HepG2 (cell line): ENCODE measurements around the gene MXRA8. TPM values are rescaled to one million over a fixed set of nuclear protein-coding genes. Genes with fewer than 3 reads are reported as not detected.
A peak's percentile ranks its signal among the peaks of the same experiment; 100 is the strongest.

Source experiments
- BRD4 ChIP-seq: sonication (generic); formaldehyde crosslinking; IDR thresholded peaks from 2 replicates; pipeline ENCODE4 v1.4.0; 2020; ENCODE audit warnings: missing genetic modification reagents
- FOSL1 ChIP-seq: sonication (generic); formaldehyde crosslinking; IDR thresholded peaks from 2 replicates; pipeline ENCODE4 v1.9.0; 2021; ENCODE audit warnings: missing genetic modification reagents, borderline replicate concordance
- GABPA ChIP-seq, 2 experiments: IDR thresholded peaks; 2 replicates each; pipeline ENCODE4 v1.6.1; 2011 to 2016; ENCODE audit warnings: low read depth in 2 of 2, low read length in 1 of 2, missing biosample characterization in 1 of 2, missing genetic modification characterization in 1 of 2
- HNF4G ChIP-seq, 2 experiments: sonication (generic) in 1 of 2; formaldehyde crosslinking in 1 of 2; IDR thresholded peaks; 2 replicates each; pipeline versions ENCODE4 v1.4.0 to v1.6.1; 2011 to 2020; ENCODE audit warnings: borderline replicate concordance in 2 of 2, low read depth in 2 of 2, mild to moderate bottlenecking in 2 of 2, low read length in 1 of 2, missing genetic modification reagents in 1 of 2, moderate library complexity in 1 of 2
- ISX ChIP-seq: sonication (generic); formaldehyde crosslinking; conservative IDR thresholded peaks from 2 replicates; pipeline ENCODE4 v1.5.0; 2020; ENCODE audit warnings: missing genetic modification reagents
- KAT2B ChIP-seq: fragments of 150-350 bp; IDR thresholded peaks from 2 replicates; pipeline ENCODE4 v1.6.1; 2014; ENCODE audit warnings: low read depth, low read length, borderline replicate concordance
- NFE2 ChIP-seq: sonication (generic); formaldehyde crosslinking; IDR thresholded peaks from 2 replicates; pipeline ENCODE4 v1.4.0; 2020; ENCODE audit warnings: missing genetic modification reagents
- RXRA ChIP-seq: sonication (generic); formaldehyde crosslinking; IDR thresholded peaks from 2 replicates; pipeline ENCODE4 v1.5.1; 2020; ENCODE audit warnings: missing genetic modification reagents
- SALL2 ChIP-seq: sonication (generic); formaldehyde crosslinking; IDR thresholded peaks from 2 replicates; pipeline ENCODE4 v1.8.1; 2023; ENCODE audit warnings: mild to moderate bottlenecking, missing genetic modification reagents, inconsistent platforms
- SRF ChIP-seq: IDR thresholded peaks from 2 replicates; pipeline ENCODE4 v1.6.1; 2011; ENCODE audit warnings: mild to moderate bottlenecking, low read depth, low read length, moderate library complexity
- SYNCRIP ChIP-seq: fragments of 200-400 bp; formaldehyde crosslinking; IDR thresholded peaks from 2 replicates; pipeline ENCODE4 v1.6.1; 2018; ENCODE audit warnings: mild to moderate bottlenecking, low read depth, low read length; ENCODE audit not compliant: insufficient read depth
- ZNF24 ChIP-seq: fragments of 450-650 bp; IDR thresholded peaks from 2 replicates; pipeline ENCODE4 v1.6.1; 2017; ENCODE audit warnings: antibody characterized with exemption, mild to moderate bottlenecking
- ZNF572 ChIP-seq: sonication (generic); formaldehyde crosslinking; IDR thresholded peaks from 2 replicates; pipeline ENCODE4 v1.5.1; 2020; ENCODE audit warnings: mild to moderate bottlenecking, missing genetic modification reagents
- ZNF577 ChIP-seq: sonication (generic); formaldehyde crosslinking; IDR thresholded peaks from 2 replicates; pipeline ENCODE4 v1.4.0; 2020; ENCODE audit warnings: mild to moderate bottlenecking, low read depth, missing genetic modification reagents, borderline replicate concordance
- ZNF713 ChIP-seq: sonication (generic); formaldehyde crosslinking; IDR thresholded peaks from 2 replicates; pipeline ENCODE4 v1.4.0; 2020; ENCODE audit warnings: mild to moderate bottlenecking, missing genetic modification reagents
- polyA plus RNA-seq, 8 experiments: library from polyadenylated mRNA; depleted of rRNA in 3 of 8; stranded (reverse) in 7 of 8; unstranded in 1 of 8; fragments of >200 nt; fragmentation: Illumina TruSeq in 4 of 8; extraction: Trizol in 4 of 8; gene quantifications; 2 replicates each; pipeline versions ENCODE4 v1.2.1 to v1.2.3, GENCODE V29; 2011 to 2016; ENCODE audit warnings: low read depth in 4 of 8, missing spikeins in 1 of 8, mixed read lengths in 1 of 8; ENCODE audit not compliant: insufficient read depth in 1 of 8
- total RNA-seq, 5 experiments: library from RNA; depleted of rRNA; stranded (reverse); fragments of >200 nt; fragmentation: Illumina TruSeq; extraction: Trizol; gene quantifications; 2 replicates each; pipeline ENCODE4 v1.2.3, GENCODE V29; 2016; ENCODE audit warnings: low read depth in 1 of 5
- TF ChIP-seq, protein P1 (sequence below): sonication (generic); formaldehyde crosslinking; IDR thresholded peaks from 2 replicates; pipeline ENCODE4 v1.5.1; 2020; ENCODE audit warnings: missing genetic modification reagents, mild to moderate bottlenecking, borderline replicate concordance
- TF ChIP-seq, protein P2 (sequence below): IDR thresholded peaks from 2 replicates; pipeline ENCODE4 v1.6.1; 2016; ENCODE audit warnings: missing genetic modification reagents, missing compliant biosample characterization
- TF ChIP-seq, protein P3 (sequence below): sonication (generic); formaldehyde crosslinking; IDR thresholded peaks from 2 replicates; pipeline ENCODE4 v1.4.0; 2020; ENCODE audit warnings: mild to moderate bottlenecking, low read depth, missing genetic modification reagents
- TF ChIP-seq, protein P4 (sequence below): sonication (generic); formaldehyde crosslinking; IDR thresholded peaks from 2 replicates; pipeline ENCODE4 v1.8.0; 2022; ENCODE audit warnings: mild to moderate bottlenecking, missing genetic modification reagents, moderate library complexity
- TF ChIP-seq, protein P5 (sequence below): sonication (generic); formaldehyde crosslinking; IDR thresholded peaks from 2 replicates; pipeline ENCODE4 v1.5.0; 2020; ENCODE audit warnings: mild to moderate bottlenecking, missing genetic modification reagents, borderline replicate concordance

Gene MXRA8
- total and polyA plus RNA-seq, 2 of the 13 experiments (the other 11 are each of a cell fraction or from before 2014, with no cell fraction given): 19.8 to 44.8 TPM

DNA sequence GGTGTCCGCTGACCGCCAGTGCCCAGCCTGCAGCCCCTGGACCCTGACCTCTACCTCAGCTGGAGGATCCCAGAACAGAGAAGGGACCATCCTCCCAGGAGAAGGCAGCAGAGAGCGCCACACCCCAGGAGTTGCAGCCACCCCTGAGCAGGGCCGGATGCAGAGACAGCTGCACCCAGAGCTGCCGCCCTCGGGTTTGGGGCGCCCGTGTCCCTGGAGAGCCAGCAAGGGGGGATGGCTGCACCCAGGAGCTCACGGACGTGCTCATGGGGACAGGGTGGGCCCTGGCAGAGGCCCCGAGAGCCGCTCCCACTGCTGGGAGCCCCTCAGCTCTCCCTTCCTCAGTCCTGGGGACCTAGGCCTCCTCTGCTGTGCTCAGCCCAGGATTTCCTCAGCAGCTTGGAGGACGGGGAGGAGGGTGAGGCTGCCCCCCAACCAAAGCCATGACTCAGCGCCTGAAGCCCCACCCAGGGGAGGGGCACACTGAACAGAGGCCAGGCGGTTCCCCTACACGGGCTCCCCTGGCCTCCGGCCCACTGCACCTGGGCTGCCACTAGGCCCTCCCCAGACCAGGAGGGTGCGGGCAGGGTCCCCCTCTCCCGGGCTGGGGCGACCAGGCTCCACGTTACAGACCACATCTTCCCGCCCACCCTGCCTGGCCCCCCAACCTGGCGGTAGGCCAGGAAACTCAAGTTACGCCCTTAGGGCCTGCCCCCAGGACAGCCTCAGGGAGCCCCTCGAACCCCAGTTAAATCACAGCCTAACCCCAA, 52.9 kb downstream of the MXRA8 start (continued):
- TF ChIP-seq FOSL1 (CRISPR knock-in tag) (peak; percentile 67; the same call in 1 of the 2 replicates), RXRA (CRISPR knock-in tag) (0 out of 2 replicates have a peak, but pooled peaks have one; percentile 11), BRD4 (CRISPR knock-in tag) (peak; percentile 23; the same call in 1 of the 2 replicates), SALL2 (no peak; the same call in 1 of the 2 replicates), ZNF577 (CRISPR knock-in tag) (no peak), ZNF572 (CRISPR knock-in tag) (peak; percentile 46; the same call in 1 of the 2 replicates), GABPA (IDR thresholded peaks at IDR 0.05; ENCODE audit: low read depth, low read length) (no peak), GABPA (CRISPR knock-in tag; IDR thresholded peaks at IDR 0.05; ENCODE audit: low read depth) (no peak), SRF (no peak), SYNCRIP (no peak), NFE2 (CRISPR knock-in tag) (peak; percentile 77; the same call in 1 of the 2 replicates), HNF4G (IDR thresholded peaks at IDR 0.05; ENCODE audit: borderline replicate concordance, low read depth, low read length) (no peak), HNF4G (CRISPR knock-in tag; IDR thresholded peaks at IDR 0.05; ENCODE audit: borderline replicate concordance, low read depth) (no peak), ZNF24 (no peak), ZNF713 (no peak), KAT2B (no peak), ISX (CRISPR knock-in tag) (no peak)
- TF ChIP-seq, protein P1, sequence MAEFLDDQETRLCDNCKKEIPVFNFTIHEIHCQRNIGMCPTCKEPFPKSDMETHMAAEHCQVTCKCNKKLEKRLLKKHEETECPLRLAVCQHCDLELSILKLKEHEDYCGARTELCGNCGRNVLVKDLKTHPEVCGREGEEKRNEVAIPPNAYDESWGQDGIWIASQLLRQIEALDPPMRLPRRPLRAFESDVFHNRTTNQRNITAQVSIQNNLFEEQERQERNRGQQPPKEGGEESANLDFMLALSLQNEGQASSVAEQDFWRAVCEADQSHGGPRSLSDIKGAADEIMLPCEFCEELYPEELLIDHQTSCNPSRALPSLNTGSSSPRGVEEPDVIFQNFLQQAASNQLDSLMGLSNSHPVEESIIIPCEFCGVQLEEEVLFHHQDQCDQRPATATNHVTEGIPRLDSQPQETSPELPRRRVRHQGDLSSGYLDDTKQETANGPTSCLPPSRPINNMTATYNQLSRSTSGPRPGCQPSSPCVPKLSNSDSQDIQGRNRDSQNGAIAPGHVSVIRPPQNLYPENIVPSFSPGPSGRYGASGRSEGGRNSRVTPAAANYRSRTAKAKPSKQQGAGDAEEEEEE: 0 out of 2 replicates have a peak, but pooled peaks have one; percentile 16
- TF ChIP-seq, protein P2, sequence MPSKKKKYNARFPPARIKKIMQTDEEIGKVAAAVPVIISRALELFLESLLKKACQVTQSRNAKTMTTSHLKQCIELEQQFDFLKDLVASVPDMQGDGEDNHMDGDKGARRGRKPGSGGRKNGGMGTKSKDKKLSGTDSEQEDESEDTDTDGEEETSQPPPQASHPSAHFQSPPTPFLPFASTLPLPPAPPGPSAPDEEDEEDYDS (CRISPR knock-in tag): peak; percentile 13; the same call in 1 of the 2 replicates
- TF ChIP-seq, protein P3, sequence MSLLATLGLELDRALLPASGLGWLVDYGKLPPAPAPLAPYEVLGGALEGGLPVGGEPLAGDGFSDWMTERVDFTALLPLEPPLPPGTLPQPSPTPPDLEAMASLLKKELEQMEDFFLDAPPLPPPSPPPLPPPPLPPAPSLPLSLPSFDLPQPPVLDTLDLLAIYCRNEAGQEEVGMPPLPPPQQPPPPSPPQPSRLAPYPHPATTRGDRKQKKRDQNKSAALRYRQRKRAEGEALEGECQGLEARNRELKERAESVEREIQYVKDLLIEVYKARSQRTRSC (CRISPR knock-in tag): no peak
- TF ChIP-seq, protein P4, sequence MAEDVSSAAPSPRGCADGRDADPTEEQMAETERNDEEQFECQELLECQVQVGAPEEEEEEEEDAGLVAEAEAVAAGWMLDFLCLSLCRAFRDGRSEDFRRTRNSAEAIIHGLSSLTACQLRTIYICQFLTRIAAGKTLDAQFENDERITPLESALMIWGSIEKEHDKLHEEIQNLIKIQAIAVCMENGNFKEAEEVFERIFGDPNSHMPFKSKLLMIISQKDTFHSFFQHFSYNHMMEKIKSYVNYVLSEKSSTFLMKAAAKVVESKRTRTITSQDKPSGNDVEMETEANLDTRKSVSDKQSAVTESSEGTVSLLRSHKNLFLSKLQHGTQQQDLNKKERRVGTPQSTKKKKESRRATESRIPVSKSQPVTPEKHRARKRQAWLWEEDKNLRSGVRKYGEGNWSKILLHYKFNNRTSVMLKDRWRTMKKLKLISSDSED (CRISPR knock-in tag): no peak
- TF ChIP-seq, protein P5, sequence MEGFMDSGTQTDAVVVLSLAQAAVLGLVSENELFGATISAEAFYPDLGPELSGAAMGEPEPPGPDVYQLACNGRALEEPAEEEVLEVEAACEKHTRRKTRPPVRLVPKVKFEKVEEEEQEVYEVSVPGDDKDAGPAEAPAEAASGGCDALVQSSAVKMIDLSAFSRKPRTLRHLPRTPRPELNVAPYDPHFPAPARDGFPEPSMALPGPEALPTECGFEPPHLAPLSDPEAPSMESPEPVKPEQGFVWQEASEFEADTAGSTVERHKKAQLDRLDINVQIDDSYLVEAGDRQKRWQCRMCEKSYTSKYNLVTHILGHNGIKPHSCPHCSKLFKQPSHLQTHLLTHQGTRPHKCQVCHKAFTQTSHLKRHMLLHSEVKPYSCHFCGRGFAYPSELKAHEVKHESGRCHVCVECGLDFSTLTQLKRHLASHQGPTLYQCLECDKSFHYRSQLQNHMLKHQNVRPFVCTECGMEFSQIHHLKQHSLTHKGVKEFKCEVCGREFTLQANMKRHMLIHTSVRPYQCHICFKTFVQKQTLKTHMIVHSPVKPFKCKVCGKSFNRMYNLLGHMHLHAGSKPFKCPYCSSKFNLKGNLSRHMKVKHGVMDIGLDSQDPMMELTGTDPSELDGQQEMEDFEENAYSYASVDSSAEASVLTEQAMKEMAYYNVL (CRISPR knock-in tag): no peak
